A549 (cell line): ENCODE measurements around the gene ADGRD1. TPM values are rescaled to one million over a fixed set of nuclear protein-coding genes. Genes with fewer than 3 reads are reported as not detected.
A peak's percentile ranks its signal among the peaks of the same experiment; 100 is the strongest.

Source experiments
- ATAC-seq, 2 experiments: fragments of 200-7000 bp in 1 of 2; fragments of >200 bp in 1 of 2; cut with Nextera tagmentation in 1 of 2; cut with Tn5 transposase in 1 of 2; 3 replicates each; pipeline versions ENCODE4 v1.8.0 to v1.9.1; 2018 to 2020; ENCODE audit warnings: mild to moderate bottlenecking in 1 of 2, moderate library complexity in 1 of 2
- CTCF ChIA-PET: fragments of 300-600 bp; sonication (Branson Sonifier 250); formaldehyde crosslinking; extraction: SDS; loops from one replicate; lab custom pipeline; 2021; ENCODE audit warnings: antibody characterized with exemption, inconsistent platforms; lab: Yijun Ruan, JAX
- POLR2A ChIA-PET: fragments of 350-600 bp; formaldehyde crosslinking; extraction: SDS; loops from one replicate; lab custom pipeline; 2021; ENCODE audit warnings: antibody characterized with exemption, inconsistent platforms; lab: Yijun Ruan, JAX
- DNase-seq, 2 experiments: peaks; one replicate each; pipeline versions ENCODE4 v3.0.0 to v3.0.0-alpha.2; 2011 to 2016; ENCODE audit warnings: low read depth in 1 of 2, low spot score in 1 of 2
- FAIRE-seq: peaks from 2 replicates; lab custom pipeline; 2011; peaks lifted over from hg19 to GRCh38; lab: Jason Lieb, UNC
- H3K27ac ChIP-seq, 2 experiments: fragments of >200 bp; sonication (Bioruptor Twin); formaldehyde crosslinking; 3 replicates each; pipeline ENCODE4 v1.5.1; 2016 to 2017
- H3K4me1 ChIP-seq: fragments of >200 bp; sonication (Bioruptor Twin); formaldehyde crosslinking; 3 replicates; pipeline ENCODE4 v1.6.1; 2016
- H3K4me2 ChIP-seq: fragments of >200 bp; sonication (Bioruptor Twin); formaldehyde crosslinking; 3 replicates; pipeline ENCODE4 v1.6.1; 2016
- H3K4me3 ChIP-seq: fragments of >200 bp; sonication (Bioruptor Twin); formaldehyde crosslinking; 3 replicates; pipeline ENCODE4 v1.5.1; 2016
- H3K9me3 ChIP-seq: fragments of >200 bp; sonication (Bioruptor Twin); formaldehyde crosslinking; 3 replicates; pipeline ENCODE4 v1.6.1; 2016
- BCL3 ChIP-seq: fragments of >200 bp; sonication (Bioruptor Twin); formaldehyde crosslinking; IDR thresholded peaks from 3 replicates; pipeline ENCODE4 v1.6.1; 2016
- CEBPB ChIP-seq, 2 experiments: fragments of >200 bp in 1 of 2; sonication (Bioruptor Twin) in 1 of 2; formaldehyde crosslinking in 1 of 2; IDR thresholded peaks; 2 replicates each; pipeline ENCODE4 v1.6.1; 2012 to 2016
- EHF ChIP-seq: fragments of 250-450 bp; sonication (Bioruptor Pico); IDR thresholded peaks from 2 replicates; pipeline ENCODE4 v1.5.0; 2020; ENCODE audit warnings: mild to moderate bottlenecking
- ESRRA ChIP-seq: fragments of 150-350 bp; IDR thresholded peaks from 2 replicates; pipeline ENCODE4 v1.6.1; 2014; ENCODE audit warnings: mild to moderate bottlenecking, low read length, borderline replicate concordance
- HDAC2 ChIP-seq: fragments of 200-600 bp; sonication (generic); IDR thresholded peaks from 2 replicates; pipeline ENCODE4 v1.6.1; 2016
- HES2 ChIP-seq: fragments of >200 bp; sonication (Bioruptor Twin); formaldehyde crosslinking; IDR thresholded peaks from 2 replicates; pipeline ENCODE4 v1.6.1; 2016
- HEYL ChIP-seq: fragments of 250-450 bp; sonication (Bioruptor Pico); IDR thresholded peaks from 2 replicates; pipeline ENCODE4 v1.8.0; 2021; ENCODE audit warnings: mild to moderate bottlenecking, moderate library complexity
- HOXB5 ChIP-seq: fragments of 250-450 bp; sonication (Bioruptor Pico); IDR thresholded peaks from 2 replicates; pipeline ENCODE4 v1.5.0; 2020; ENCODE audit warnings: mild to moderate bottlenecking, moderate library complexity
- NFE2L2 ChIP-seq: fragments of 150-350 bp; conservative IDR thresholded peaks from 2 replicates; pipeline ENCODE4 v1.6.1; 2014; ENCODE audit warnings: low read length
- POLR2AphosphoS2 ChIP-seq: conservative IDR thresholded peaks from 2 replicates; pipeline ENCODE4 v1.6.1; 2012; ENCODE audit warnings: low read length, improper control_type of control experiment, inconsistent platforms
- REST ChIP-seq: fragments of 200-600 bp; sonication (generic); IDR thresholded peaks from 2 replicates; pipeline ENCODE4 v1.6.1; 2016; ENCODE audit warnings: antibody characterized with exemption, mild to moderate bottlenecking, moderate library complexity
- RFX5 ChIP-seq: fragments of 450-650 bp; IDR thresholded peaks from 2 replicates; pipeline ENCODE4 v1.7.1; 2014; ENCODE audit warnings: antibody characterized with exemption, mild to moderate bottlenecking, moderate library complexity
- SMC3 ChIP-seq: fragments of >200 bp; sonication (Bioruptor Twin); formaldehyde crosslinking; IDR thresholded peaks from 3 replicates; pipeline ENCODE4 v1.6.1; 2018; ENCODE audit warnings: inconsistent platforms
- USF2 ChIP-seq: fragments of 450-650 bp; IDR thresholded peaks from 2 replicates; pipeline ENCODE4 v1.6.1; 2014; ENCODE audit warnings: antibody characterized with exemption
- ZNF302 ChIP-seq: fragments of 250-450 bp; sonication (Bioruptor Pico); IDR thresholded peaks from 2 replicates; pipeline ENCODE4 v1.9.0; 2021; ENCODE audit warnings: inconsistent platforms, mild to moderate bottlenecking, moderate library complexity
- WGBS: methylation state at CpG from one replicate; pipeline ENCODE4 v1.1.6; 2017; ENCODE audit errors: missing lambda C conversion rate; 5-methylcytosine and 5-hydroxymethylcytosine counted together
- polyA plus RNA-seq, 4 experiments: library from polyadenylated mRNA; depleted of rRNA in 3 of 4; stranded (reverse); fragments of >200 nt; fragmentation: RNase III in 1 of 4; extraction: RNeasy Plus Mini Kit Qiagen cat#74134 plus additional on column Dnase treatment in 1 of 4; gene quantifications; 2 replicates in 3 of 4; 3 replicates in 1 of 4; pipeline ENCODE4 v1.2.3, GENCODE V29; 2011 to 2017

ADGRD1 gene
- polyA plus RNA-seq, 2 of the 4 experiments (the other 2 are of a cell fraction): 0.36 to 1.5 TPM

- WGBS: 74% methylated on average over 5 of the region's 6 CpGs
- Histone ChIP-seq H3K4me3 (no peak overlapping the region), H3K27ac (no peak overlapping the region), H3K9me3 (no peaks in the 10 kb centered on the region), H3K4me2 (no peak overlapping the region)
- ATAC-seq (no peak), FAIRE-seq (no peak), DNase-seq (no peak)
- CTCF ChIA-PET: interaction anchor here (0.6 to 5.6 kb wide), 9 partner anchors 10 to 723 kb away, joined by 3 to 89 read pairs (median 43); partner anchors contain the start of gene MMP17
- POLR2A ChIA-PET: no interaction called here
- TF ChIP-seq SMC3: no peak
- TF ChIP-seq RFX5: no peak
- TF ChIP-seq USF2: no peak
- no peak for TF ChIP-seq HOXB5 (CRISPR knock-in tag)
- TF ChIP-seq, all 56 proteins: peak for 0
- peaks cover 4% of the 10 kb centered on the region; the same call in 2 of the 3 replicates for H3K4me1 ChIP-seq
Measured at GRCh38 chr12:131106349-131106941, 152.7 kb downstream of the ADGRD1 start.

- TF ChIP-seq USF2 (peak; percentile 75), REST (no peak)
- TF ChIP-seq, all 56 proteins: peak for 1
- H3K4me2 ChIP-seq: no peak overlapping the region
- FAIRE-seq: no peak
Measured at GRCh38 chr12:131108177-131108955, 154.7 kb downstream of the ADGRD1 start.

GRCh38 chr12:131111446-131111845 is 157.7 kb downstream of the ADGRD1 start:
- H3K9me3 ChIP-seq: no peaks in the 10 kb centered on the region
- no peak overlapping the region for H3K4me3 ChIP-seq
- ChIA-PET CTCF (no interaction called here), POLR2A (no interaction called here)
- H3K4me1 ChIP-seq: peaks cover 17% of the 10 kb centered on the region
- FAIRE-seq: no peak
- no peak for DNase-seq
- ATAC-seq: no peak
- no peak overlapping the region; the same call in 2 of the 3 replicates for H3K4me2 ChIP-seq
- peak overlapping the region in 1 of 2 experiments; percentile 32; a peak in 1 of 6 replicates for H3K27ac ChIP-seq
- TF ChIP-seq ESRRA (no peak), CEBPB (IDR thresholded peaks at IDR 0.05) (peak; percentile 15 to 28; a peak in 1 of 4 replicates)
- 64% methylated on average over 3 of the region's 3 CpGs for WGBS

More at GRCh38 chr12:131108177-131108955, 154.7 kb downstream of the ADGRD1 start:
- no peak overlapping the region for H3K27ac ChIP-seq
- DNase-seq (peak in 1 of 2 experiments; percentile 24), ATAC-seq (peak in 1 of 2 experiments; percentile 8; a peak in 1 of 6 replicates)
- POLR2A ChIA-PET: no interaction called here
- 50% methylated on average over 5 of the region's 10 CpGs for WGBS
- CTCF ChIA-PET: interaction anchor here (1.1 to 5.6 kb wide), 4 partner anchors 9 to 346 kb away, joined by 3 to 56 read pairs (median 16); no protein-coding TSS in a partner anchor
- H3K4me3 ChIP-seq: no peak overlapping the region
- peaks cover 21% of the 10 kb centered on the region for H3K4me1 ChIP-seq
- no peaks in the 10 kb centered on the region for H3K9me3 ChIP-seq

GRCh38 chr12:131112021-131112420 is 158.3 kb downstream of the ADGRD1 start:
- CTCF ChIA-PET: interaction anchor here (2.2 to 13.7 kb wide), 3 partner anchors 7 to 718 kb away, joined by 5 to 121 read pairs (median 89); no protein-coding TSS in a partner anchor
- no peaks in the 10 kb centered on the region for H3K9me3 ChIP-seq
- DNase-seq: peak in 1 of 2 experiments; percentile 31
- FAIRE-seq: no peak
- peaks cover 17% of the 10 kb centered on the region for H3K4me1 ChIP-seq
- H3K4me2 ChIP-seq: peak overlapping the region; percentile 46; the same call in 2 of the 3 replicates
- 50% methylated on average over 1 of the region's 1 CpG for WGBS
- no peak overlapping the region for H3K4me3 ChIP-seq
- ATAC-seq: peak in 1 of 2 experiments; percentile 48; a peak in 2 of 6 replicates
- TF ChIP-seq HDAC2 (no peak), NFE2L2 (no peak), HEYL (CRISPR knock-in tag) (no peak), EHF (CRISPR knock-in tag) (no peak), HES2 (no peak), ZNF302 (no peak), BCL3 (no peak), POLR2AphosphoS2 (no peak), RFX5 (no peak)
- TF ChIP-seq, all 56 proteins: peak for 0
- peak overlapping the region in 1 of 2 experiments; percentile 50; a peak in 1 of 6 replicates for H3K27ac ChIP-seq
- POLR2A ChIA-PET: no interaction called here
